OCI-LY7 (cell line): ENCODE data around the gene MSL3.

Experiments
- EZH2phosphoT487 ChIP-seq: fragments of 200-600 bp; sonication (generic); IDR thresholded peaks from 2 replicates; pipeline ENCODE4 v1.6.1; 2018; ENCODE audit warnings: low read depth, borderline replicate concordance, mild to moderate bottlenecking, mixed run types, antibody characterized with exemption, low read length, moderate library complexity, mixed read lengths
- TF ChIP-seq, protein P1 (sequence below): fragments of 200-600 bp; sonication (generic); conservative IDR thresholded peaks from 2 replicates; pipeline ENCODE4 v1.5.1; 2014; ENCODE audit warnings: mild to moderate bottlenecking, antibody characterized with exemption, low read length, moderate library complexity, mixed read lengths

DNA sequence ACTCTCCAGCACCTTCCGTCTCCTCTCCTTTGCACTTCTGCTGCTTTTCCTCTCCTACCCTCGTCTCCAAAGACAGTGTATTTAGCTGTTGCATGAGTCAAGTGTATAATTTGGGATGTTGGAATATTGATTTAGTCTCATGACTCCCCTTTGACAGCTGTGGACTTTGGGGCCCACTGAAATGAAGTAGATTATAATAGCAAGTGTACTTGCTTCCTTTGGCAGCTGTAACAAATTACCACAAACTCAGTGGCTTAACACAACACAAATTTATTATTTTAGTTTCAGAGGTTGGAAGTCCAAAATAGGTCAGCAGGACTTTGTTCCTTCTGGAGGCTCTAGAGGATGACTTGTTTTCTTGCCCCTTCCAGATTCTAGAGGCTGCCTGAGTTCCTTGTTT, 29.5 kb upstream of the MSL3 start:
- TF ChIP-seq, protein P1, sequence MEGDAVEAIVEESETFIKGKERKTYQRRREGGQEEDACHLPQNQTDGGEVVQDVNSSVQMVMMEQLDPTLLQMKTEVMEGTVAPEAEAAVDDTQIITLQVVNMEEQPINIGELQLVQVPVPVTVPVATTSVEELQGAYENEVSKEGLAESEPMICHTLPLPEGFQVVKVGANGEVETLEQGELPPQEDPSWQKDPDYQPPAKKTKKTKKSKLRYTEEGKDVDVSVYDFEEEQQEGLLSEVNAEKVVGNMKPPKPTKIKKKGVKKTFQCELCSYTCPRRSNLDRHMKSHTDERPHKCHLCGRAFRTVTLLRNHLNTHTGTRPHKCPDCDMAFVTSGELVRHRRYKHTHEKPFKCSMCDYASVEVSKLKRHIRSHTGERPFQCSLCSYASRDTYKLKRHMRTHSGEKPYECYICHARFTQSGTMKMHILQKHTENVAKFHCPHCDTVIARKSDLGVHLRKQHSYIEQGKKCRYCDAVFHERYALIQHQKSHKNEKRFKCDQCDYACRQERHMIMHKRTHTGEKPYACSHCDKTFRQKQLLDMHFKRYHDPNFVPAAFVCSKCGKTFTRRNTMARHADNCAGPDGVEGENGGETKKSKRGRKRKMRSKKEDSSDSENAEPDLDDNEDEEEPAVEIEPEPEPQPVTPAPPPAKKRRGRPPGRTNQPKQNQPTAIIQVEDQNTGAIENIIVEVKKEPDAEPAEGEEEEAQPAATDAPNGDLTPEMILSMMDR, result no peak
- TF ChIP-seq EZH2phosphoT487, result no peak
